Kidney tubule cell (primary cell): ENCODE data around the gene SREK1.

Source experiments
- DNase-seq: peaks from one replicate; pipeline ENCODE4 v3.0.0-alpha.2; 2018; ENCODE audit warnings: low spot score

Gene SREK1

DNA sequence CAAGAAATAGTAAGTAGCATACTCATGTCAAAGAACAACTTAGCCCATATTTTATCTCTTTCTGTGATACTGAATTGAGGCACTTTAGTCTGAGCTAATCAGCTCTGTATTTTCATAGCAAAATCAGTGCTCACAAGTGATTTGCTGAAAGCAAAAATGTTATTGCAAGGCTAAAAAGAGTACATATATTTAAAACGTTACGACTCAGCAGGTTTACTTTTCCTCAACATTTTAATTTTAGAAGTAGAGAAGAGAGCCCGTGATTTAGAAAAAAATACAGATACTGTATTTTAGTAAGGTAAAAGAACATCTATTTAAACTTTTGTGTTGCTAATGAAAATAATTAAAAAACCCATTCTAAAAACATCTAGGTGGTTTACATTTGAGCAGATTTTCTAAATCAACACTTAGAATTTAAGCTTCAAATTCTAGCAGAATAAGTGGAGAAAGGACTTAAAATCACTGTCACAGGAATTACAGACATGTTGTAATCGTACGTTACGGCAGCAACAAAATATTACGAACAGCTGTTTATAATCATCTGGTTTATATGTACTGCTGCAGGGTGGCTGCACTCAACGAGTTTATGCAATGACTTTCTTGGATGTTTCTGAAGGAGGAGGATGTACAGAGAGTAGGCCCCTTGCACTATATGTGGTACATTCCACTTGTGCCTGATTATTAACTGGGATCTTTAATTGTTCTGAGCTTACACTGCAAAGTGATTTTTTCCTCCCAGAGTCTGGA is 20.1 kb downstream of the SREK1 start:
- DNase-seq: no peak

- DNase-seq: no peak
Measured at GRCh38 chr5:66168226-66168625, 24.1 kb downstream of the SREK1 start.

GRCh38 chr5:66169534-66169933 is 25.4 kb downstream of the SREK1 start:
- peak; percentile 86 for DNase-seq

DNA sequence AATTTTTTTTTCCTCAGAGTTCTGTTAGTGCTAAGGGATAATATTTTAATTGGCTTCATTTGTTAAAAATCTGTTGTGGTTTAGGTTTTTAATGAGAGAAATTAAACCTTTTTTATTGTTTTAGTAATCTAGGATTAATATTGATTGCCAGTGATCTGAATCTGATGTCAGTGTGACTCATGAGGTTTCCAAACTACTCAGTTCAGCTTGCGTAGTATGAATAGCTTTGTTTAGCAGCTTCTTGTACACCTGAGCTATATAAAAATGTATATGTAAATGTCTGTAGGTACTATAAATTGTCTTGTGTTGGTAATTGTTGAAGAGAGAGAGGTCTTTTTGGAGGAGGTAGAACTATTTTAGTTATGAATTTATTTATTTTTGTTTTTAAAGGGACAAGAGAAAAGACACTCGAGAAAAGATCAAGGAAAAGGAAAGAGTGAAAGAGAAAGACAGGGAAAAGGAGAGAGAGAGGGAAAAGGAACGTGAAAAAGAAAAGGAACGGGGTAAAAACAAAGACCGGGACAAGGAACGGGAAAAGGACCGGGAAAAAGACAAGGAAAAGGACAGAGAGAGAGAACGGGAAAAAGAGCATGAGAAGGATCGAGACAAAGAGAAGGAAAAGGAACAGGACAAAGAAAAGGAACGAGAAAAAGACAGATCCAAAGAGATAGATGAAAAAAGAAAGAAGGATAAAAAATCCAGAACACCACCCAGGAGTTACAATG is 26.3 kb downstream of the SREK1 start:
- DNase-seq: no peak

- DNase-seq: peak; percentile 61
Measured at GRCh38 chr5:66171349-66172344, 27.5 kb downstream of the SREK1 start.

- DNase-seq: peak; percentile 18
Measured at GRCh38 chr5:66174338-66174737, 30.2 kb downstream of the SREK1 start.

GRCh38 chr5:66178799-66179198 is 34.7 kb downstream of the SREK1 start:
- no peak for DNase-seq

DNA sequence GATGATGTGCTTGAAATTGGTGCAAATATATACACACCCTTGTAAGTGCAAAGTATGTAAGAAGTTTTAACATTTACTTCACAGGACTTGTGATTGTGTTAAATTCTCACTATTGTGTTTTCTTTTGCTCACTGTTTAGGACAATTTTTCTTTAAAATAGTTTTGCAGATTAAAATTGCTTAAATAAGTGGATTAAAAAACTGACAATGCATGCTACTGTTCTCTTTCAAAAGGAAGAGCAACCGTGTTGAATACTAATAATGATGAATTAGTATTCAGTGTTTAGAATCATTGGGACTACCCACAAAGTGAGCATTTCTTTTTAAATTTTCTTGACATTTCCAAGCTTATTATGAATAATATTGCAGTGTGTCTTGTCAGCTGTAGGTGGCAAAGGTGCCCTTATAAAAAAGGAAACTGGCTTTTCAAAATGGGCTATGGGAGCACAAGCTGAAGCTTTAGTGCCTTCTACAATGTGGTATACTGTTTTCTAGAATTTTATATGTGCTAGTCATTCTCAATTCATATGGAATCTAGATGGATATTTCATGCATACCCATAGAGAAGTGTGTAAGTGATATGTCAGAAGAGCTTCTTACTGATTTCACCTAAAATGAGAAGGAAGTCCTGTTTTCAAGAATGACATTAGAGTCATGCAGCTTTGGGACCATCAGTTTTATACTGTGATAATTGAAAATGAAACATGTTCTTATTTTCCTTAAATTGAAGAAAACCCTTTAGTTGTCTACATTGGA is 35.4 kb downstream of the SREK1 start:
- no peak for DNase-seq

DNA sequence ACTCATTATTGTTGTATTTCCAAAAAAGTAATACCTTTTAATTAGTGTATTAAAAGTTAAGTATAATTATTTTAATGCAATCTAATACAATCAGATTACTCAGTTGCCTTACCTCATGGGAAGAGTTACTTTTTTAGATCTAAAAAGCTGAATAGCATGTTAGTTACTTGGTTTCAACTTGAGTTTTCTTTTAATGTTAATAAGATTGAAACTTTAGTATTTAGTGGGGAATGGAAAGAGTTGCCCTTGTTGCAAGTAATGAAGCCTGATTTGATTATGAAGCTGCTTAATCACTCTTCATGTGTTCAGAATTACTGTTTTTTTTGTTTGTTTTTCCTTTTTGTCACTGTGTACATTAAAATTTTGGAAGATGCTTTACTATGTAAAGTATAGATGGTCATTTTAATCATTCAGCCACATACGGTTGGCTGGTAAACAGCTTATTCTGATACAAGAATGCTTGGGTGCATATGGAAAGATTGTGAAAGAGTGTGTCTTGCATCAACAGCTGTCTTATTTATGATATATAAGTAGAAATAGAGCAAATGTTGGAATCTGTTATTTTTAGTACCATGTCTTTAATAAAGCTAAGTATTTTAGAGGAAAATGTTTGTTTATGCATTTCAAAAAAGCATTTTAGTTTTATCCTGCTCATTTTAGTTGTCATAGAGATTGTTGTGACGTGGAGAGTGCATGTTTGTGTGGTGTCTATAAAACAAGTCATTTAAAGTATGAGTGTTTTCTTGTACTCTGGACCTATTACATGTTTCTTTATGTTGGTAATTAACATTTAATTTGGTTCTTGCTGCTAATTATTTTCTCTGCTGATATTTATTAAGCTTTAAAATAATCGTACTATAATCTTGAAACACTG is 36.4 kb downstream of the SREK1 start:
- no peak for DNase-seq

DNA sequence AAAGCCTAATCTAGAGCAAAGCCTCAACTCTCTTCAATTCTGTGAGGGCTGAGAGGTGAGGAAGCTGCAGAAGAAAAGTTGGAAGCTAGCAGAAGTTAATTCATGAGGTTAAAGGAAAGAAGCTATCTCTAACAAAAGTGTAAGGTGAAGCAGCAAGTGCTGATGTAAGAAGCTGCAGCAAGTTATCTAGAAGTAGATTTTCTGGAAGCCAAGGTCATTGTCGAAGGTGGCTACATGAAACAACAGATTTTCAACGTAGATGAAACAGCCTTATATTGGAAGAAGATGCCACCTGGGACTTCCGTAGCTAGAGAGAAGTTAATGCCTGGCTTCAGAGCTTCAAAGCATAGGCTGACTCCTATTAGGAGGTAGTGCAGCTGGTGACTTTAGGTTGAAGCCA is 42.0 kb downstream of the SREK1 start:
- no peak for DNase-seq

- no peak for DNase-seq
Measured at GRCh38 chr5:66193419-66193818, 49.3 kb downstream of the SREK1 start.

- DNase-seq: peak; percentile 53
Measured at GRCh38 chr5:66197764-66198405, 53.8 kb downstream of the SREK1 start.

DNA sequence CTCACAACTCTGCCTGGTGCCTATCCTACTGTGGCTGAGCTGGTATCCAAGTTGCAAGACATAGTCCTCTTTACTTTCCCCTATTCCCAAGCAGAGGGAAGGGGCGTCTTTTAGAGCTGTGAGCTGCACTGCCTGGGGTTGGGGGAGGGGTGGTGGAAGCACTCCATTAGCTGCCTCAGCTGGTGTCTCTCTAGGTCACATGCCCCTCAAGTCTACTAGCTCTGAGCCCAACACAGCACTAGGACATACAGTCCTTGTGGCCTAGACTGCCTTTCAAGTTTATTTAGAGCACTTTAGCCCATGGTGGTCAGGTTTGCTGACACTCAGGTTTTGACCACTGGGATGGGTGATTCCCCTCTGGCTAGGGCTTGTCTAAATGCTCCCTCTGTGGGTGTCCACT is 54.7 kb downstream of the SREK1 start:
- no peak for DNase-seq

GRCh38 chr5:66203531-66203930 is 59.4 kb downstream of the SREK1 start:
- no peak for DNase-seq

- DNase-seq: no peak
Measured at GRCh38 chr5:66206465-66206864, 62.4 kb downstream of the SREK1 start.

- peak; percentile 66 for DNase-seq
Measured at GRCh38 chr5:66207800-66208561, 63.9 kb downstream of the SREK1 start.

DNA sequence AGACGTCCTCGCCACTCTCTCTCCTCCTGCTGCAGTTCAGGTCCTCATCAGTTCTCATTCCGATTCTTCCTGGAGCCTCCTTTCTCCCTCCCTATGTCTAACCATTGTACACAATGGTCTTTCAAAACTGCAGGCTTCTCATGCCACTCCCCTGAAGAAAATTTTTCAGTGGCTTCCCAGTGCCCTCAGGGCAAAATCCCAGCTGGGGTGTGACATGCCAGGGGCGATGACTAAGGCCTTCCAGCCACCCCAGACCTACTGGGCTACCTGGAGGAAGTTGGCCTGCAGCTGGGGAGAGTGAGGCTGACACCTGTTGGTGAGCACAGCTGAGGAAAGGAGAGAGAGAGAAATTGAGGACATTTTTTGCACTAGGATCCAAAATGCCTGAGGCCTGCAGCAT is 65.2 kb downstream of the SREK1 start:
- DNase-seq: peak; percentile 92

- DNase-seq: peak; percentile 37
Measured at GRCh38 chr5:66209794-66210193, 65.7 kb downstream of the SREK1 start.

DNA sequence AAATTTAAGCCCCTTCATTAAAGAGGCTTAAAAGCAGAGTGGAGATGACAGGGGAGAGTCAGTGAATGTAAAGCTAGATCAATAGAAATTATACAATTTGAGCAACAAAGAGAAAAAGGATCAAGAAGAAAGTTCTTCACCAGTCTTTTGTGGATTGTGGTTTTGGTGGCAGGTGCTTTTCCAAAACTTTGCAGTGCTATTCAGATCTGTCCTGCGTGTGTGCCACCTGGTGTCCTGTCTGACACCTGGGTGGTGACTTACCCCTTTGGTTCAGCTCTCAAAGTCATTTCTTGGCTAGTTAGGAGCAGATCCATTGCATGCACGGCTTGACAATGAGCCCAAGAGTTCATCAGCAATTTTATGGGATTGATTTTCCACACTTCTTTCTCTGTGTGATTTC is 69.4 kb downstream of the SREK1 start:
- no peak for DNase-seq
